B cell (primary cell): ENCODE results near the gene TMEM219. TPM values are rescaled to one million over a fixed set of nuclear protein-coding genes. Genes with fewer than 3 reads are reported as not detected.

Experiments
- ATAC-seq: fragments of 200-7000 bp; cut with Tn5 transposase; one replicate; pipeline ENCODE4 v1.10.0; 2021; ENCODE audit warnings: low read depth, mild to moderate bottlenecking, moderate number of reproducible peaks, moderate library complexity
- CTCF ChIA-PET: fragments of 350-600 bp; sonication (Branson Sonifier 250); formaldehyde crosslinking; loops from one replicate; lab custom pipeline; 2021; ENCODE audit warnings: antibody characterized with exemption, inconsistent platforms; lab: Charles Lee
- POLR2A ChIA-PET: fragments of 350-600 bp; sonication (Branson Sonifier 250); formaldehyde crosslinking; loops from one replicate; lab custom pipeline; 2021; ENCODE audit warnings: antibody characterized with exemption; lab: Charles Lee
- DNase-seq: peaks from one replicate; pipeline ENCODE4 v3.0.0; 2013
- H2AFZ ChIP-seq: 2 replicates; pipeline ENCODE4 v1.6.1; 2012; ENCODE audit warnings: mild to moderate bottlenecking, low read depth, low read length; ENCODE audit not compliant: insufficient read depth, poor library complexity, severe bottlenecking
- H3K27ac ChIP-seq, 2 donors: 1 replicate in 1 of 2; 2 replicates in 1 of 2; pipeline ENCODE4 v1.5.1; 2012 to 2013; ENCODE audit warnings: low read length in 2 of 2, mild to moderate bottlenecking in 2 of 2, moderate library complexity in 1 of 2
- H3K27me3 ChIP-seq, 4 experiments: fragments of 200-600 bp in 1 of 4; sonication (generic) in 1 of 4; replicated peaks in 1 of 4; 1 replicate in 2 of 4; 2 replicates in 2 of 4; pipeline versions ENCODE4 v1.6.1 to v1.7.0; 2013 to 2016; ENCODE audit warnings: low read length in 3 of 4, mild to moderate bottlenecking in 2 of 4, mixed read lengths in 1 of 4, moderate library complexity in 1 of 4; ENCODE audit not compliant: insufficient read depth in 4 of 4, control insufficient read depth in 3 of 4; ENCODE audit errors: control extremely low read depth in 1 of 4
- H3K36me3 ChIP-seq, 2 experiments: replicated peaks in 1 of 2; 1 replicate in 1 of 2; 2 replicates in 1 of 2; pipeline versions ENCODE4 v1.6.1 to v1.7.1; 2013; ENCODE audit warnings: low read length in 1 of 2; ENCODE audit not compliant: insufficient read depth in 2 of 2, control insufficient read depth in 1 of 2; ENCODE audit errors: control extremely low read depth in 1 of 2, extremely low read depth in 1 of 2
- H3K4me1 ChIP-seq, 2 donors: fragments of 200-600 bp in 1 of 2; sonication (generic) in 1 of 2; 1 replicate in 1 of 2; 2 replicates in 1 of 2; pipeline versions ENCODE4 v1.5.1 to v1.6.1; 2013 to 2017; ENCODE audit warnings: low read length in 2 of 2; ENCODE audit not compliant: control insufficient read depth in 2 of 2, insufficient read depth in 2 of 2
- H3K4me2 ChIP-seq: replicated peaks from 2 replicates; pipeline ENCODE3; 2012; ENCODE audit warnings: mild to moderate bottlenecking, low read depth, low read length; ENCODE audit not compliant: poor library complexity, severe bottlenecking
- H3K4me3 ChIP-seq, 5 experiments: fragments of 200-600 bp in 1 of 5; sonication (generic) in 1 of 5; 1 replicate in 3 of 5; 2 replicates in 2 of 5; pipeline versions ENCODE4 v1.5.1 to v1.7.0; 2011 to 2016; ENCODE audit warnings: low read length in 4 of 5, mild to moderate bottlenecking in 4 of 5, low read depth in 2 of 5, control low read depth in 1 of 5, moderate library complexity in 1 of 5; ENCODE audit not compliant: insufficient read depth in 1 of 5; ENCODE audit errors: control extremely low read depth in 1 of 5, extremely low read depth in 1 of 5
- H3K79me2 ChIP-seq: fragments of 200-600 bp; sonication (generic); one replicate; pipeline ENCODE4 v1.6.0; 2016; ENCODE audit warnings: low read length; ENCODE audit not compliant: control insufficient read depth, insufficient read depth
- H3K9ac ChIP-seq: fragments of 200-600 bp; sonication (generic); 2 replicates; pipeline ENCODE4 v1.6.1; 2017; ENCODE audit warnings: mild to moderate bottlenecking, low read length, moderate library complexity
- H3K9me3 ChIP-seq, 3 donors: one replicate each; pipeline versions ENCODE4 v1.6.1 to v1.7.1; 2013; ENCODE audit warnings: low read length in 2 of 3; ENCODE audit not compliant: control insufficient read depth in 2 of 3, insufficient read depth in 1 of 3; ENCODE audit errors: control extremely low read depth in 1 of 3
- H4K20me1 ChIP-seq: 2 replicates; pipeline ENCODE4 v1.6.0; 2012; ENCODE audit warnings: mild to moderate bottlenecking, low read length; ENCODE audit not compliant: insufficient read depth, control insufficient read depth, poor library complexity, severe bottlenecking
- H3K27ac Mint-ChIP-seq: one replicate; pipeline ENCODE4 v1.8.0; 2021; ENCODE audit warnings: mixed read lengths
- H3K27me3 Mint-ChIP-seq: one replicate; pipeline ENCODE4 v1.8.0; 2021; ENCODE audit warnings: mixed read lengths
- H3K4me1 Mint-ChIP-seq: one replicate; pipeline ENCODE4 v1.8.0; 2021; ENCODE audit warnings: mixed read lengths
- H3K4me3 Mint-ChIP-seq: one replicate; pipeline ENCODE4 v1.8.0; 2021; ENCODE audit warnings: mixed read lengths
- H3K9me3 Mint-ChIP-seq: one replicate; pipeline ENCODE4 v1.8.0; 2022; ENCODE audit warnings: mixed read lengths; ENCODE audit not compliant: insufficient read depth
- CTCF ChIP-seq: fragments of 200-600 bp; IDR thresholded peaks from one replicate; pipeline ENCODE4 v1.8.0; 2022; ENCODE audit warnings: antibody characterized with exemption, mild to moderate bottlenecking
- EZH2 ChIP-seq: IDR thresholded peaks from 2 replicates; pipeline ENCODE4 v1.6.1; 2012; ENCODE audit warnings: borderline replicate concordance, low read depth, mild to moderate bottlenecking, moderate library complexity, low read length; ENCODE audit not compliant: insufficient read depth, poor library complexity, severe bottlenecking
- WGBS: methylation state at CpG from one replicate; pipeline ENCODE4 v1.1.5; 2013; ENCODE audit warnings: missing lambda C conversion rate; ENCODE audit not compliant: insufficient coverage; 5-methylcytosine and 5-hydroxymethylcytosine counted together
- intact Hi-C: fragments of 100-400 bp; cut with micrococcal nuclease; formaldehyde crosslinking; loops from one replicate; pipeline ENCODE4 v1.10.0; 2022
- polyA plus RNA-seq: library from polyadenylated mRNA; depleted of rRNA; stranded (reverse); fragments of >200 nt; gene quantifications from 2 replicates; pipeline ENCODE4 v1.2.3, GENCODE V29; 2012
- total RNA-seq, 2 donors: library from RNA; stranded (reverse); fragments of 120-200 nt in 1 of 2; gene quantifications; 1 replicate in 1 of 2; 2 replicates in 1 of 2; pipeline versions ENCODE4 v1.2.3 to v1.2.4, GENCODE V29; 2013 to 2022

The TMEM219 gene
- total and polyA plus RNA-seq, 2 donors (not counting 1 experiment from before 2014, with no cell fraction given): 66.6 to 103 TPM

DNA sequence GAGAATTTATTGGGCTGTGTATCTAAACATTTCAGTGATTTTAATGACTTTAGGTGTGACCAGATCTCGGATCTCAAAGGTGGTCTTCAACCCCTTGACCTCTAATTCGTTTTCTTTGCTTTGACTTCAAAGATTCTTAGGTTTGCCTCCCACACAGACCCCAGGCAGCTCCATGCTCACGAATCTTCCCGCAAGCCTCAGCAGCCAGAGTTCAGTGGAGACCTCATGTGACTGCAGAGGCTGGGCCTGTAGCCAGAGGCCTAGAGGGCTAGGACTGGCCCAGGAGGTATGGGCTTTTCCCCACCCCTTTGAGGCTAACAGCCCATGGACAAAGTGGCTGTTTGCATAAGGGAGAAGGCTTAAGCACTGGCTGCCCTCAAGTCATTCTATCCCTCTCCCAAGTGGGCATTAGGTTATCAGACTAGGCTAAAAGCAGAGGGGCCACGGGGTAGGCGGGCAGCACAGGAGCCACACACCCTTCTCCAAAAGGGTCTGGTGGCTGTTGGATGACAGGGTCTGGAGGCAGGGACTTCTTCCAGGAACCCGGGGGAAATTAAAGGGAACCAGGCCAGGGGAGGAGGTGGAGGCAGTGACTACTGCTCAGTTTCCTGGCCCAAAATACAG lies 30.6 kb downstream of the TMEM219 start:
- H3K4me2 ChIP-seq: no peak overlapping the region
- H3K9ac ChIP-seq: no peak overlapping the region
- Mint-ChIP-seq H3K27me3 (no peaks in the 10 kb centered on the region), H3K4me3 (peak overlapping the region; percentile 32), H3K4me1 (peaks cover 30% of the 10 kb centered on the region), H3K27ac (peak overlapping the region; percentile 53), H3K9me3 (no peaks in the 10 kb centered on the region)
- H2AFZ ChIP-seq: no peak overlapping the region
- ChIA-PET POLR2A (no interaction called here), CTCF (interaction anchor here (1.8 kb wide), 1 partner anchor 19 kb away, joined by 5 read pairs; the partner anchor contains the start of gene TAOK2)
- H3K79me2 ChIP-seq: peaks cover 13% of the 10 kb centered on the region
- TF ChIP-seq EZH2: no peak
- no peak for TF ChIP-seq CTCF
- H4K20me1 ChIP-seq: no peaks in the 10 kb centered on the region
- H3K9me3 ChIP-seq: no peaks in the 10 kb centered on the region
- WGBS: 92% methylated on average over 7 of the region's 7 CpGs
- H3K27me3 ChIP-seq: no peaks in the 10 kb centered on the region
- intact Hi-C loops: no loop called here
- H3K36me3 ChIP-seq: peaks cover 0 to 38% of the 10 kb centered on the region in 2 experiments
- DNase-seq (no peak), ATAC-seq (no peak)
- H3K27ac ChIP-seq: no peak overlapping the region
- no peak overlapping the region for H3K4me3 ChIP-seq
- H3K4me1 ChIP-seq: peaks cover 15 to 22% of the 10 kb centered on the region in 2 donors

GRCh38 chr16:29993191-29993902 lies 31.5 kb downstream of the TMEM219 start:
- H3K9ac ChIP-seq: no peak overlapping the region
- ChIA-PET POLR2A (no interaction called here), CTCF (interaction anchor here (1.2 to 1.8 kb wide), 2 partner anchors 20 to 39 kb away, joined by 4 to 5 read pairs; partner anchors contain the start of gene TAOK2)
- Mint-ChIP-seq H3K9me3 (no peaks in the 10 kb centered on the region), H3K27ac (no peak overlapping the region), H3K4me3 (no peak overlapping the region), H3K27me3 (no peaks in the 10 kb centered on the region), H3K4me1 (peaks cover 34% of the 10 kb centered on the region)
- no peaks in the 10 kb centered on the region for H3K9me3 ChIP-seq
- WGBS: 95% methylated on average over 21 of the region's 25 CpGs
- H3K36me3 ChIP-seq: peaks cover 0 to 40% of the 10 kb centered on the region in 2 experiments
- TF ChIP-seq EZH2: no peak
- no peak for TF ChIP-seq CTCF
- peaks cover 13% of the 10 kb centered on the region for H3K79me2 ChIP-seq
- H3K4me2 ChIP-seq: no peak overlapping the region
- intact Hi-C loops: no loop called here
- no peak overlapping the region for H3K27ac ChIP-seq
- no peaks in the 10 kb centered on the region for H4K20me1 ChIP-seq
- DNase-seq (no peak), ATAC-seq (no peak)
- H3K4me3 ChIP-seq: no peak overlapping the region
- peaks cover 15 to 22% of the 10 kb centered on the region in 2 donors for H3K4me1 ChIP-seq
- H3K27me3 ChIP-seq: no peaks in the 10 kb centered on the region
- no peak overlapping the region for H2AFZ ChIP-seq
